ENCODE data around the gene ZSCAN4.

DNA sequence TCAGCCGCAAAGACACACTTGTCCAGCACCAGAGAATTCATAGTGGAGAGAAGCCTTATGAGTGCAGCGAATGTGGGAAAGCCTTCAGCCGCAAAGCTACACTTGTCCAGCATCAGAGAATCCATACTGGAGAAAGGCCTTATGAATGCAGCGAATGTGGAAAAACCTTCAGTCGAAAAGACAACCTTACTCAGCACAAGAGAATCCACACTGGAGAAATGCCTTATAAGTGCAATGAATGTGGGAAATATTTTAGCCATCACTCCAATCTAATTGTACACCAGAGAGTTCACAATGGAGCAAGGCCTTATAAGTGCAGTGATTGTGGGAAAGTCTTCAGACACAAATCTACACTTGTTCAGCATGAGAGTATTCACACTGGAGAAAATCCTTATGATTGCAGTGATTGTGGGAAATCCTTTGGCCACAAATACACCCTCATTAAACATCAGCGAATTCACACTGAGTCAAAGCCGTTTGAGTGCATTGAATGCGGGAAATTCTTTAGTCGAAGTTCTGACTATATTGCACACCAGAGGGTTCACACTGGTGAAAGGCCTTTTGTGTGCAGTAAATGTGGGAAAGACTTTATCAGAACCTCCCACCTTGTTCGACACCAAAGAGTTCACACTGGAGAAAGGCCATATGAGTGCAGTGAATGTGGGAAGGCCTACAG, 47.9 kb upstream of the ZSCAN4 start:
- TF ChIP-seq, protein P1, sequence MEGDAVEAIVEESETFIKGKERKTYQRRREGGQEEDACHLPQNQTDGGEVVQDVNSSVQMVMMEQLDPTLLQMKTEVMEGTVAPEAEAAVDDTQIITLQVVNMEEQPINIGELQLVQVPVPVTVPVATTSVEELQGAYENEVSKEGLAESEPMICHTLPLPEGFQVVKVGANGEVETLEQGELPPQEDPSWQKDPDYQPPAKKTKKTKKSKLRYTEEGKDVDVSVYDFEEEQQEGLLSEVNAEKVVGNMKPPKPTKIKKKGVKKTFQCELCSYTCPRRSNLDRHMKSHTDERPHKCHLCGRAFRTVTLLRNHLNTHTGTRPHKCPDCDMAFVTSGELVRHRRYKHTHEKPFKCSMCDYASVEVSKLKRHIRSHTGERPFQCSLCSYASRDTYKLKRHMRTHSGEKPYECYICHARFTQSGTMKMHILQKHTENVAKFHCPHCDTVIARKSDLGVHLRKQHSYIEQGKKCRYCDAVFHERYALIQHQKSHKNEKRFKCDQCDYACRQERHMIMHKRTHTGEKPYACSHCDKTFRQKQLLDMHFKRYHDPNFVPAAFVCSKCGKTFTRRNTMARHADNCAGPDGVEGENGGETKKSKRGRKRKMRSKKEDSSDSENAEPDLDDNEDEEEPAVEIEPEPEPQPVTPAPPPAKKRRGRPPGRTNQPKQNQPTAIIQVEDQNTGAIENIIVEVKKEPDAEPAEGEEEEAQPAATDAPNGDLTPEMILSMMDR (IDR thresholded peaks at IDR 0.05): no peak
- TF ChIP-seq JUND (IDR thresholded peaks at IDR 0.05): no peak
- no peak for TF ChIP-seq POLR2AphosphoS5 (IDR thresholded peaks at IDR 0.05; ENCODE audit: low read depth, low read length)
- no peak for TF ChIP-seq RFX5 (IDR thresholded peaks at IDR 0.05; ENCODE audit: low read length)
- TF ChIP-seq RAD21 (IDR thresholded peaks at IDR 0.05; ENCODE audit: low read length): no peak

Data from SK-N-SH (cell line).